Muscle of back (tissue), 11 donors: ENCODE data around the gene ACE2. TPM values are rescaled to one million over a fixed set of nuclear protein-coding genes. Genes with fewer than 3 reads are reported as not detected.

Experiments
- DNase-seq, 3 donors: peaks; one replicate each; pipeline versions ENCODE4 v3.0.0 to v3.0.0-alpha.2; 2013
- polyA plus RNA-seq, 10 donors: library from polyadenylated mRNA; unstranded; fragments of 120-200 nt; gene quantifications; one replicate each; pipeline ENCODE4 v1.2.1, GENCODE V29; 2013; ENCODE audit not compliant: insufficient read length in 10 of 10

The ACE2 gene
- polyA plus RNA-seq, 10 donors, result 0.05 to 0.10 (median 0.09) TPM; not detected in 7

- DNase-seq, result no peak
Observed at GRCh38 chrX:15511563-15511962, 89.2 kb downstream of the ACE2 start.

Other genes with a start within 250 kb of the ACE2 start
- gene VEGFD, start 216.5 kb downstream of the ACE2 start, polyA plus RNA-seq, result 1 to 10 TPM in 3 of 10 donors, under 1 TPM in 7; 0.34 to 1.6 (median 0.86) TPM
- gene PIR, start 107.6 kb downstream of the ACE2 start, polyA plus RNA-seq, result 1 to 10 TPM; 2.5 to 4.5 (median 2.9) TPM
- 1 to 10 TPM; 1.2 to 3.2 (median 2.3) TPM for gene BMX, start 100.2 kb downstream of the ACE2 start, polyA plus RNA-seq
- under 1 TPM; 0.15 to 0.74 (median 0.49) TPM for gene CLTRN, start 63.8 kb upstream of the ACE2 start, polyA plus RNA-seq
- gene CA5B, start 137.3 kb upstream of the ACE2 start, polyA plus RNA-seq, result 1 to 10 TPM; 2.9 to 6.7 (median 5.2) TPM
- 10 to 100 TPM in 9 of 10 donors, 1 to 10 TPM in 1; 9.6 to 16.4 (median 11.8) TPM for gene ZRSR2, start 189.5 kb upstream of the ACE2 start, polyA plus RNA-seq